Measurements from ENCODE around the gene KIF27. TPM values are rescaled to one million over a fixed set of nuclear protein-coding genes. Genes with fewer than 3 reads are reported as not detected.

KIF27 gene
- total and polyA plus RNA-seq, 8 donors: 5.6 to 26.0 (median 19.3) TPM

DNA sequence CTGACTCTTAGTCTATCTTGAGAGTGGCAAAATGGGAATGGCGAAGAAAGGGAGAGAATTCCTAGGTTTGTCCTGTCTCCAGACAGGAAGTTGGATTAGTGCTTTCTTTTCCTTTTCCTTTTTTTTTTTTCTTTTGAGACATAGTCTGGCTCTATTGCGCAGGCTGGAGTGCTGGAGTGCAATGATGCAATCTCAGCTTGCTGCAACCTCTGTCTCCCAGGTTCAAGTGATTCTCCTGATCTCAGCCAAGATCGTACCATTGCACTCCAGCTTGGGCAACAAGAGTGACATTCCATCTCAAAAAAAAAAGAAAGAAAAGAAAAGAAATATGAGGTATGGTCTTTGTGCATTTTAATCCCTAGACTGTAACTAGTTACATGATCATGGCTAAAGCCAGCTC is 12.6 kb upstream of the KIF27 start:
- no peaks in the 10 kb centered on the region for H3K9me3 ChIP-seq
- H3K4me3 ChIP-seq: no peak overlapping the region
- TF ChIP-seq, protein P1, sequence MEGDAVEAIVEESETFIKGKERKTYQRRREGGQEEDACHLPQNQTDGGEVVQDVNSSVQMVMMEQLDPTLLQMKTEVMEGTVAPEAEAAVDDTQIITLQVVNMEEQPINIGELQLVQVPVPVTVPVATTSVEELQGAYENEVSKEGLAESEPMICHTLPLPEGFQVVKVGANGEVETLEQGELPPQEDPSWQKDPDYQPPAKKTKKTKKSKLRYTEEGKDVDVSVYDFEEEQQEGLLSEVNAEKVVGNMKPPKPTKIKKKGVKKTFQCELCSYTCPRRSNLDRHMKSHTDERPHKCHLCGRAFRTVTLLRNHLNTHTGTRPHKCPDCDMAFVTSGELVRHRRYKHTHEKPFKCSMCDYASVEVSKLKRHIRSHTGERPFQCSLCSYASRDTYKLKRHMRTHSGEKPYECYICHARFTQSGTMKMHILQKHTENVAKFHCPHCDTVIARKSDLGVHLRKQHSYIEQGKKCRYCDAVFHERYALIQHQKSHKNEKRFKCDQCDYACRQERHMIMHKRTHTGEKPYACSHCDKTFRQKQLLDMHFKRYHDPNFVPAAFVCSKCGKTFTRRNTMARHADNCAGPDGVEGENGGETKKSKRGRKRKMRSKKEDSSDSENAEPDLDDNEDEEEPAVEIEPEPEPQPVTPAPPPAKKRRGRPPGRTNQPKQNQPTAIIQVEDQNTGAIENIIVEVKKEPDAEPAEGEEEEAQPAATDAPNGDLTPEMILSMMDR (IDR thresholded peaks at IDR 0.05): no peak
- intact Hi-C loops (cut with DNase I): no loop called here
- H3K4me1 ChIP-seq: peaks cover 9 to 42% of the 10 kb centered on the region in 2 donors
- peaks cover 0 to 2% of the 10 kb centered on the region in 2 donors for H3K36me3 ChIP-seq
- H3K27ac ChIP-seq: peak overlapping the region; percentile 44 to 66
- H3K27me3 ChIP-seq: no peaks in the 10 kb centered on the region
- DNase-seq: peak in 2 of 4 donors; percentile 56 to 61
- peak; percentile 82 for ATAC-seq

DNA sequence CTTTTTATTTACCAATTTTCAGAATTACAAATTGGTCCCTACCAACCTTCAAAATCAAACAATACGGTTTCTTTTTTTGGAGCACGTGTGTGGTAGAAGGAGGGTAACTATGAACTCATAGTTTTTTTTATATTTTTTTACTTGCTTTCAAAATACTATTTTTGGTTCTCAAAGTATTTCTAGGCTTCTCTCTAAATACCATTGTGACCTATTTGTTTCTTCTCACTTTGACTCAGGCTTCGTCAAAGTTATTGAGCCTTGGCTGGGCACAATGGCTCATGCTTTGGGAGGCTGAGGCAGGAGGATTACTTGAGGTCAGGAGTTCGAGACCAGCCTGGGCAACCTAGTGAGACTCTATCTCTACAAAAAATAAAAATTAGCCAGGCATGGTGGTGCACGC is 11.6 kb upstream of the KIF27 start:
- intact Hi-C loops (cut with DNase I): no loop called here

DNA sequence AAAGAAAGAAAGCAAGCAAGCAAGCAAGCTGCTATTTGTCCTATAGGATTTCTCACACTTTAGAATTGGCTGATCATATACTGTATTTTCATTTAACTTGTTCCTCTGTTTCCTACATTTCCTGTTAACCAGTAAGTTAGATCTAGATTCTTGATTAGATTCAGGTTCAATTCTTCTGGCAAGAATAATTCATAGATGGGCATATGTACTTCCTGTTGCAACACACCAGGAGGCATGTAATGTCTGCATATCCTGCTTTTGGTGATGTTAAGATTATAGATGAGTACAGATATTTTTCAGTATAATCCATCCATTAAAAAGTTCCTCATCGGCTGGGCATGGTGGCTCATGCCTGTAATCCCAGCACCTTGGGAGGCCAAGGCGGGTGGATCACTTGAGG is 10.8 kb upstream of the KIF27 start:
- Histone ChIP-seq H3K36me3 (no peaks in the 10 kb centered on the region), H3K4me3 (no peak overlapping the region), H3K4me1 (peaks cover 9 to 35% of the 10 kb centered on the region in 2 donors), H3K27ac (no peak overlapping the region), H3K9me3 (no peaks in the 10 kb centered on the region), H3K27me3 (no peaks in the 10 kb centered on the region)
- ATAC-seq (no peak), DNase-seq (no peak)
- intact Hi-C loops (cut with DNase I): no loop called here
- TF ChIP-seq, protein P1 (IDR thresholded peaks at IDR 0.05): no peak

More for the DNA sequence above, 11.6 kb upstream of the KIF27 start:
- H3K9me3 ChIP-seq: no peaks in the 10 kb centered on the region
- TF ChIP-seq, protein P1 (IDR thresholded peaks at IDR 0.05): no peak
- ATAC-seq: no peak
- peak overlapping the region in 1 of 2 donors; percentile 66 for H3K27ac ChIP-seq
- no peak for DNase-seq
- H3K4me1 ChIP-seq: peaks cover 9 to 42% of the 10 kb centered on the region in 2 donors
- H3K27me3 ChIP-seq: no peaks in the 10 kb centered on the region
- H3K4me3 ChIP-seq: no peak overlapping the region
- H3K36me3 ChIP-seq: no peaks in the 10 kb centered on the region

DNA sequence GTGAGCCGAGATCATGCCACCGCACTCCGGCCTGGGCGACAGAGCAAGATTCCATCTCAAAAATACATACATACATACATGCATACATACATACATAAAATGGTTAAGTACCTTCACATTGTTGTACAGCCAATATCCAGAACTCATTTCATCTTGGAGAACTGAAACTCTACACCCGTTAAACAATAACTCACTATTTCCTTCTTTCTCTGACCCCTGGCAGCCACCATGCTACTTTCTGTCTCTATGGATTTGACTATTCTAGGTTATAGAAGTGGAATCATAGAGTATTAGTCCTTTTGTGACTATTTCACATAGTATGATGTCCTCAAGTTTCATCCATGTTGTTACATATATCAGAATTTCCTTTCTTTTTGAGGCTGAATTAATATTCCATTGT is 9.6 kb upstream of the KIF27 start:
- Histone ChIP-seq H3K36me3 (no peaks in the 10 kb centered on the region), H3K4me1 (peaks cover 9 to 35% of the 10 kb centered on the region in 2 donors), H3K27ac (no peak overlapping the region), H3K9me3 (no peaks in the 10 kb centered on the region), H3K27me3 (no peaks in the 10 kb centered on the region), H3K4me3 (no peak overlapping the region)
- TF ChIP-seq, protein P1 (IDR thresholded peaks at IDR 0.05): no peak
- intact Hi-C loops (cut with DNase I): no loop called here
- ATAC-seq (no peak), DNase-seq (no peak)

DNA sequence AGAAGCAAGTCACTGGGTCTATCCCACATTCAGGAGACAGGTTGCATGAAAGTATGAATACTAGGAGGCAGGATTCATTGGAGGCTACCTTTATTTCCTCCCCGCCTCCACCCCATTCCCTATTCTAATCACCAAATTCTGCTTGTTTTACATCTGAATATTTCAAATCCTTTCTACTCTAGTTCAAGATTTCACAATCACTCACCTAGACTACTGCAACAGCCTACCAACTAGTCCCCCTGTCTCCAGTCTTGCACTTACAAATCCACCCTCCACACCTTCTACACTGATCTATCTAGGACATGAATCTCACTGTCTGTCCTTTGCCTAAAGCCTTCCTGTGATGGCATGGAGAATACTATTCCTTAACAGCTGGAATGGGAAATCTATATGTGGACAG is 6.4 kb upstream of the KIF27 start:
- no peak for ATAC-seq

More for the DNA sequence above, 6.4 kb upstream of the KIF27 start:
- intact Hi-C loops (cut with DNase I): no loop called here
- no peaks in the 10 kb centered on the region for H3K27me3 ChIP-seq
- peaks cover 0 to 6% of the 10 kb centered on the region in 2 donors for H3K4me1 ChIP-seq
- no peak overlapping the region for H3K4me3 ChIP-seq
- H3K36me3 ChIP-seq: no peaks in the 10 kb centered on the region
- H3K27ac ChIP-seq: no peak overlapping the region
- DNase-seq: no peak
- TF ChIP-seq, protein P1 (IDR thresholded peaks at IDR 0.05): no peak
- H3K9me3 ChIP-seq: no peaks in the 10 kb centered on the region

All from left lung (tissue), 10 donors.